ENCODE measurements around the gene LCE3B. TPM values are rescaled to one million over a fixed set of nuclear protein-coding genes. Genes with fewer than 3 reads are reported as not detected.

The LCE3B gene
- polyA plus RNA-seq, 1 of the 3 experiments (the other 2 are of a cell fraction), result not detected

DNA sequence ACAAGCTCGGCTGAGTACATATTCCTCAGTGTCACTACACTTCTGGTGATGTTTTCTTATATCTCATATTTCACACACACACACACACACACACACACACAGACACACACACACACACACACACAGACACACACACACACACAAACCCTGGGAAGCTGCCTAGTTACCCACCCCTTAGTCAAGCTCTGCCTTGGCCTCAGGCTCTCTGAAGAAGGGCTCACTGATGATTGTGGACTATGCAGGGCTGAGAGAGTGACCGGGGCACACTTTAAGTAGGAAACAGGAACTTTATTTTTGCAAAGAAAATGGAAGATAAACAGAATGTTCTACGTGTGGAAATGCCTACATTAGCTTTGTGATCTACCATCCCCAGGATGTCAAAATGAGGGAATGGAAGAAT is 30.3 kb downstream of the LCE3B start (continued):
- TF ChIP-seq, protein P1, sequence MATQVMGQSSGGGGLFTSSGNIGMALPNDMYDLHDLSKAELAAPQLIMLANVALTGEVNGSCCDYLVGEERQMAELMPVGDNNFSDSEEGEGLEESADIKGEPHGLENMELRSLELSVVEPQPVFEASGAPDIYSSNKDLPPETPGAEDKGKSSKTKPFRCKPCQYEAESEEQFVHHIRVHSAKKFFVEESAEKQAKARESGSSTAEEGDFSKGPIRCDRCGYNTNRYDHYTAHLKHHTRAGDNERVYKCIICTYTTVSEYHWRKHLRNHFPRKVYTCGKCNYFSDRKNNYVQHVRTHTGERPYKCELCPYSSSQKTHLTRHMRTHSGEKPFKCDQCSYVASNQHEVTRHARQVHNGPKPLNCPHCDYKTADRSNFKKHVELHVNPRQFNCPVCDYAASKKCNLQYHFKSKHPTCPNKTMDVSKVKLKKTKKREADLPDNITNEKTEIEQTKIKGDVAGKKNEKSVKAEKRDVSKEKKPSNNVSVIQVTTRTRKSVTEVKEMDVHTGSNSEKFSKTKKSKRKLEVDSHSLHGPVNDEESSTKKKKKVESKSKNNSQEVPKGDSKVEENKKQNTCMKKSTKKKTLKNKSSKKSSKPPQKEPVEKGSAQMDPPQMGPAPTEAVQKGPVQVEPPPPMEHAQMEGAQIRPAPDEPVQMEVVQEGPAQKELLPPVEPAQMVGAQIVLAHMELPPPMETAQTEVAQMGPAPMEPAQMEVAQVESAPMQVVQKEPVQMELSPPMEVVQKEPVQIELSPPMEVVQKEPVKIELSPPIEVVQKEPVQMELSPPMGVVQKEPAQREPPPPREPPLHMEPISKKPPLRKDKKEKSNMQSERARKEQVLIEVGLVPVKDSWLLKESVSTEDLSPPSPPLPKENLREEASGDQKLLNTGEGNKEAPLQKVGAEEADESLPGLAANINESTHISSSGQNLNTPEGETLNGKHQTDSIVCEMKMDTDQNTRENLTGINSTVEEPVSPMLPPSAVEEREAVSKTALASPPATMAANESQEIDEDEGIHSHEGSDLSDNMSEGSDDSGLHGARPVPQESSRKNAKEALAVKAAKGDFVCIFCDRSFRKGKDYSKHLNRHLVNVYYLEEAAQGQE (IDR thresholded peaks at IDR 0.05; ENCODE audit: low read depth, low read length), result no peak
- TF ChIP-seq TCF12 (IDR thresholded peaks at IDR 0.05) (no peak), MXI1 (IDR thresholded peaks at IDR 0.05; ENCODE audit: low read depth, low read length) (no peak), EZH2phosphoT487 (IDR thresholded peaks at IDR 0.05; ENCODE audit: borderline replicate concordance, low read depth) (no peak), FOXJ3 (CRISPR knock-in tag; IDR thresholded peaks at IDR 0.05) (no peak), EP300 (IDR thresholded peaks at IDR 0.05; ENCODE audit: borderline replicate concordance in 1 of 2, low read depth in 1 of 2, low read length in 1 of 2) (no peak)

- CTCF ChIA-PET, result interaction anchor here (1.4 kb wide), 1 partner anchor 9 kb away, joined by 3 read pairs; no protein-coding TSS in a partner anchor
- no peaks in the 10 kb centered on the region for H3K36me3 ChIP-seq (replicated peaks in 1 of 2; ENCODE audit: control insufficient read depth in 1 of 2, insufficient read depth in 2 of 2, low read length in 1 of 2)
- H3K4me2 ChIP-seq, result no peak overlapping the region
- no peaks in the 10 kb centered on the region for H3K79me2 ChIP-seq (ENCODE audit: insufficient read depth)
- no peak for TF ChIP-seq GABPA (IDR thresholded peaks at IDR 0.05; ENCODE audit: low read depth)
- TF ChIP-seq ELF1 (IDR thresholded peaks at IDR 0.05), result no peak
- TF ChIP-seq MEF2A (IDR thresholded peaks at IDR 0.05; ENCODE audit: borderline replicate concordance, low read depth), result no peak
- no peak for TF ChIP-seq USF2 (IDR thresholded peaks at IDR 0.05; ENCODE audit: borderline replicate concordance, low read depth, low read length)
- TF ChIP-seq, protein P2, sequence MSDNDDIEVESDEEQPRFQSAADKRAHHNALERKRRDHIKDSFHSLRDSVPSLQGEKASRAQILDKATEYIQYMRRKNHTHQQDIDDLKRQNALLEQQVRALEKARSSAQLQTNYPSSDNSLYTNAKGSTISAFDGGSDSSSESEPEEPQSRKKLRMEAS (IDR thresholded peaks at IDR 0.05; ENCODE audit: low read depth), result no peak
- no peak for TF ChIP-seq USF1 (IDR thresholded peaks at IDR 0.05; ENCODE audit: borderline replicate concordance, low read depth)
- no peak for TF ChIP-seq RAD21 (IDR thresholded peaks at IDR 0.05; ENCODE audit: low read length)
- TF ChIP-seq FOXJ3 (CRISPR knock-in tag; IDR thresholded peaks at IDR 0.05), result no peak
- TF ChIP-seq, protein P3, sequence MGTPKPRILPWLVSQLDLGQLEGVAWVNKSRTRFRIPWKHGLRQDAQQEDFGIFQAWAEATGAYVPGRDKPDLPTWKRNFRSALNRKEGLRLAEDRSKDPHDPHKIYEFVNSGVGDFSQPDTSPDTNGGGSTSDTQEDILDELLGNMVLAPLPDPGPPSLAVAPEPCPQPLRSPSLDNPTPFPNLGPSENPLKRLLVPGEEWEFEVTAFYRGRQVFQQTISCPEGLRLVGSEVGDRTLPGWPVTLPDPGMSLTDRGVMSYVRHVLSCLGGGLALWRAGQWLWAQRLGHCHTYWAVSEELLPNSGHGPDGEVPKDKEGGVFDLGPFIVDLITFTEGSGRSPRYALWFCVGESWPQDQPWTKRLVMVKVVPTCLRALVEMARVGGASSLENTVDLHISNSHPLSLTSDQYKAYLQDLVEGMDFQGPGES (IDR thresholded peaks at IDR 0.05; ENCODE audit: low read depth, low read length), result no peak
- TF ChIP-seq GATA2 (CRISPR knock-in tag; IDR thresholded peaks at IDR 0.05), result no peak
- TF ChIP-seq MXI1 (IDR thresholded peaks at IDR 0.05; ENCODE audit: low read depth, low read length), result no peak
- no peak for TF ChIP-seq TAF1 (IDR thresholded peaks at IDR 0.05; ENCODE audit: borderline replicate concordance, low read depth, low read length)
- TF ChIP-seq, protein P4, sequence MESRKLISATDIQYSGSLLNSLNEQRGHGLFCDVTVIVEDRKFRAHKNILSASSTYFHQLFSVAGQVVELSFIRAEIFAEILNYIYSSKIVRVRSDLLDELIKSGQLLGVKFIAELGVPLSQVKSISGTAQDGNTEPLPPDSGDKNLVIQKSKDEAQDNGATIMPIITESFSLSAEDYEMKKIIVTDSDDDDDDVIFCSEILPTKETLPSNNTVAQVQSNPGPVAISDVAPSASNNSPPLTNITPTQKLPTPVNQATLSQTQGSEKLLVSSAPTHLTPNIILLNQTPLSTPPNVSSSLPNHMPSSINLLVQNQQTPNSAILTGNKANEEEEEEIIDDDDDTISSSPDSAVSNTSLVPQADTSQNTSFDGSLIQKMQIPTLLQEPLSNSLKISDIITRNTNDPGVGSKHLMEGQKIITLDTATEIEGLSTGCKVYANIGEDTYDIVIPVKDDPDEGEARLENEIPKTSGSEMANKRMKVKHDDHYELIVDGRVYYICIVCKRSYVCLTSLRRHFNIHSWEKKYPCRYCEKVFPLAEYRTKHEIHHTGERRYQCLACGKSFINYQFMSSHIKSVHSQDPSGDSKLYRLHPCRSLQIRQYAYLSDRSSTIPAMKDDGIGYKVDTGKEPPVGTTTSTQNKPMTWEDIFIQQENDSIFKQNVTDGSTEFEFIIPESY (IDR thresholded peaks at IDR 0.05; ENCODE audit: borderline replicate concordance, low read depth), result no peak
- TF ChIP-seq FOXM1 (IDR thresholded peaks at IDR 0.05; ENCODE audit: low read depth), result no peak
- no peak for TF ChIP-seq EP300 (IDR thresholded peaks at IDR 0.05; ENCODE audit: borderline replicate concordance in 1 of 2, low read depth in 1 of 2, low read length in 1 of 2)
- no peak for TF ChIP-seq EZH2phosphoT487 (IDR thresholded peaks at IDR 0.05; ENCODE audit: borderline replicate concordance, low read depth)
- no peaks in the 10 kb centered on the region for H3K9me2 ChIP-seq
- H3K9me3 ChIP-seq, result no peaks in the 10 kb centered on the region
- H4K20me1 ChIP-seq (ENCODE audit: insufficient read depth), result no peaks in the 10 kb centered on the region
- H3K4me3 ChIP-seq (ENCODE audit: low read depth in 2 of 2, low read length in 1 of 2), result no peak overlapping the region
- no peak overlapping the region for H3K9ac ChIP-seq
- H3K27ac ChIP-seq (ENCODE audit: low read depth in 2 of 2, low read length in 1 of 2), result no peak overlapping the region
- H3K27me3 ChIP-seq (ENCODE audit: insufficient read depth), result no peaks in the 10 kb centered on the region
- POLR2A ChIA-PET, result no interaction called here
- no peak for DNase-seq
- no peaks in the 10 kb centered on the region for H3F3A ChIP-seq (replicated peaks; ENCODE audit: insufficient read depth)
- no peak overlapping the region for H2AFZ ChIP-seq (ENCODE audit: low read depth)
- 5% methylated on average over 3 of the region's 3 CpGs for WGBS (ENCODE audit: low lambda C conversion rate)
- no peaks in the 10 kb centered on the region for H3K4me1 ChIP-seq (ENCODE audit: control insufficient read depth in 1 of 2, insufficient read depth in 2 of 2, low read depth in 1 of 2, low read length in 1 of 2)
Measured at GRCh38 chr1:152645146-152645545, 31.5 kb downstream of the LCE3B start.

All from SK-N-SH (cell line).